GM20000 (cell line): ENCODE data around the gene ZCCHC13.

Experiments used
- DNase-seq: peaks from one replicate; pipeline ENCODE4 v3.0.0; 2012; ENCODE audit warnings: low spot score
- CTCF ChIP-seq: IDR thresholded peaks from 2 replicates; pipeline ENCODE4 v1.5.1; 2012; ENCODE audit warnings: mild to moderate bottlenecking, control low read depth; ENCODE audit errors: extremely low read depth, missing control alignments

The ZCCHC13 gene

DNA sequence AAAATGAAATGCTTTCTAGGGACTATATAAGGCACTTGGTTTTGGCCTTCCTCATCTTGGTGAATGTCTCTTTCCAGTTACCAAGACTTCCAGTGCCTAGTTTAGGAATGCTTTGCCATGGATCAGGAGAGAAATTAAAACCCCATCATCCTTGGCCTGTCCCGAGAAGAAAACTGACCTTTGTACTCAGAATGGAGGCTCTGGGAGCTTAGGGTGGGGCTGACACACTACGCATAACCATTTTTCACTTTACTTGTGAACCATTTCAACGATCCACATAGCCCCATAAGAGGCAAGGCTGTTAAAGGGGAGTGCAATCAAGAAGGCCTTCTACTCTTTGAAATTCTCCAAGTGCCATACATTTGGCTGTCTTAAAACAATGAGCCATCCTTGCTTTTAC is 26.7 kb upstream of the ZCCHC13 start:
- TF ChIP-seq CTCF: no peak

GRCh38 chrX:74277846-74278245 is 26.1 kb upstream of the ZCCHC13 start:
- DNase-seq: no peak
- TF ChIP-seq CTCF: no peak

More for the DNA sequence above, 26.7 kb upstream of the ZCCHC13 start:
- DNase-seq: no peak

- TF ChIP-seq CTCF: no peak
- no peak for DNase-seq
Measured at GRCh38 chrX:74280759-74281158, 23.2 kb upstream of the ZCCHC13 start.

DNA sequence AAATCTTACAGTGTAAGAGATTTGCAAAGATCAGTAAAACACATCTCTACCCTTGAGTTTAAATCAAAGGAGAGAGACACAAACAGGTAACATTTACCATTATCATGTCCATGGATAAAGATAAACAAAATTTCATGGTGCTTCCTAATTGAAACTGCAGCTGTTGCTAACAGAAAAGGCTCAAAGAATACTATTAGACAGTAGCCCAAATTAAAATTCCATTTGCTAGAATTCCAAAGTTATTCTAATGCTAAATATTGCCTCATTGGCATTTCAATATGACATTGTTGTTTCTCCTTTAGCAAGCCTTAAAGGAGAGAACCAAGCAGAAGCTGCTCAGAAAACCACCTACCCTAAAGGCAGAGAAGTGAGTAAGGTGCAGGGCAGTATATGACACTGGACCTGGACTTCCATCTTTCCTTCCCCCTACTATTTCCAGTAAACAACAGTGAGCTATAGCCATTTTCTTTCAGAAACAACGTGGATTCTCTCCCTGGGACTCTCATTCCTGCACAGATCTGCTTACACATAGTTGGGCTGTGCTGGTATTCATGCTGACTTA is 19.5 kb upstream of the ZCCHC13 start:
- DNase-seq: no peak
- TF ChIP-seq CTCF: no peak

DNA sequence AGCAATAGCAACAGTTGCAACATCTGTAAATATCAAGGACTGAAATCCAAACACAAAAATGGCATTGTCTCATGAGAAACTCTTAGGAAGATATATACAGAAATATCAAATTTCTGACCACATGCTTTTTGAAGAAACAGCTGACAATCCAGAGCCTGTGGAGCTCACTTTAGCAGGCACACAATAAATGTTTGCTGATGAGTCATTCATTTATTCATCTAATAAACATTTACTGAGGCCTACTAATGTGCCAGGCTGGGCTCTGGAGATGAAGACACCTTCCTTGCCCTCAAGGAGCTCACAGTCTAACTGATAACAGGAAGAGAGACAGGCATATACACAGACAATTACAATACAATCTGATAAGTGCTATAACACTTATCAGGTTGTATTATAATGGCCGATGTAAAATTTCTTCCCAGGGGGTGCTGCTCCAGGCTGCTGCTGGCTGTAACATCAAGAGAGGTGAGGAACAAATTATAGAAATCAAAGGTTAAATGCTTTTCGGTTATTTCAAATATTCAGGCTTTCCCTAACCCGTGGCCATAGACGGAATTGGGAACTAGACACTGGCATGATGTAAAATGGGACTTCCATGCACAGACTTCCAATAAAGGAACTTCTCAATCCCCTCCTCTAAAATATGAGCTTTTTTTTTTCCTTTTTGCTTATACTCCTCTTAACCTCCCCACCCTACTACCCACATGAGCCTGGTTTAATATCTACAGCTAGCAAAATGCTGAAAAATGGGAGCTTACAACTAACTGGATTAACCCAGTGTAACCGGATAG is 16.8 kb upstream of the ZCCHC13 start:
- no peak for DNase-seq
- TF ChIP-seq CTCF: no peak

DNA sequence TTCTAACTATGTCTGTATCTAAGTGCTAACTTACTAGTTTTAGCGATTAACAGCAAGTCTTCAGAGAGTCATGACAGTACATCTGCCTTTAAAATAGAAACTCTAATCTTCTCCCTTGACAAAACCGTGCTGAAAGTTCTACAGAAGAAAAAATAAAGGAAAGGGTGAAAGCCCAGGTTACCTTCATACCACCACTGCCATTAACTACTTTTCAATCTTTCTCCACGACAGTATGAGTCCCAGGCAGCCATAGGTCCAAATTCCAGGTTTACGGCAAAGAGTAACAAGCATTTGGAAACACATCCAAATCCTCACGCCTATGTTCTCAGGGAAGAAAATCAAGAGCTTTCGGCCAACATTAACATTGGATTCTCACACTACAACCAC is 12.4 kb upstream of the ZCCHC13 start:
- no peak for DNase-seq

More for the DNA sequence above, 12.4 kb upstream of the ZCCHC13 start:
- no peak for TF ChIP-seq CTCF
